Measurements from ENCODE around the gene EPAS1.

Gene EPAS1

GRCh38 chr2:46344706-46345105, 47.5 kb downstream of the EPAS1 start:
- no peak for TF ChIP-seq CTCF (IDR thresholded peaks at IDR 0.05; ENCODE audit: insufficient read depth, low read depth, low read length, missing control alignments)
- DNase-seq (ENCODE audit: low read depth): no peak
- H3K4me3 ChIP-seq (ENCODE audit: low read length): no peak overlapping the region

- no peak overlapping the region for H3K4me3 ChIP-seq (ENCODE audit: low read length)
- no peak for DNase-seq (ENCODE audit: low read depth)
- no peak for TF ChIP-seq CTCF (IDR thresholded peaks at IDR 0.05; ENCODE audit: insufficient read depth, low read depth, low read length, missing control alignments)
Measured at GRCh38 chr2:46345775-46346174, 48.6 kb downstream of the EPAS1 start.

- no peak overlapping the region for H3K4me3 ChIP-seq (ENCODE audit: low read length)
- DNase-seq (ENCODE audit: low read depth): no peak
- no peak for TF ChIP-seq CTCF (IDR thresholded peaks at IDR 0.05; ENCODE audit: insufficient read depth, low read depth, low read length, missing control alignments)
Measured at GRCh38 chr2:46346719-46347118, 49.5 kb downstream of the EPAS1 start.

- no peak for DNase-seq (ENCODE audit: low read depth)
- no peak overlapping the region for H3K4me3 ChIP-seq (ENCODE audit: low read length)
- TF ChIP-seq CTCF (IDR thresholded peaks at IDR 0.05; ENCODE audit: insufficient read depth, low read depth, low read length, missing control alignments): no peak
Measured at GRCh38 chr2:46347648-46348280, 50.6 kb downstream of the EPAS1 start.

GRCh38 chr2:46349115-46349547, 51.9 kb downstream of the EPAS1 start:
- DNase-seq (ENCODE audit: low read depth): no peak
- no peak overlapping the region for H3K4me3 ChIP-seq (ENCODE audit: low read length)
- TF ChIP-seq CTCF (IDR thresholded peaks at IDR 0.05; ENCODE audit: insufficient read depth, low read depth, low read length, missing control alignments): no peak

- no peak for TF ChIP-seq CTCF (IDR thresholded peaks at IDR 0.05; ENCODE audit: insufficient read depth, low read depth, low read length, missing control alignments)
- no peak overlapping the region for H3K4me3 ChIP-seq (ENCODE audit: low read length)
- DNase-seq (ENCODE audit: low read depth): no peak
Measured at GRCh38 chr2:46350029-46350689, 53.0 kb downstream of the EPAS1 start.

Measured in epithelial cell of esophagus (primary cell).